Upper lobe of right lung (tissue), 1 donor: ENCODE measurements around the gene SECISBP2. TPM values are rescaled to one million over a fixed set of nuclear protein-coding genes. Genes with fewer than 3 reads are reported as not detected.

Experiments
- ATAC-seq: fragments of 200-7000 bp; cut with Tn5 transposase; one replicate; pipeline ENCODE4 v1.9.1; 2020; ENCODE audit warnings: mild to moderate bottlenecking, moderate library complexity
- DNase-seq: peaks from one replicate; pipeline ENCODE4 v3.0.0-alpha.2; 2020
- H3K27ac ChIP-seq: fragments of 200-600 bp; one replicate; pipeline ENCODE4 v1.8.0; 2022
- H3K27me3 ChIP-seq: fragments of 200-600 bp; one replicate; pipeline ENCODE4 v1.8.0; 2022; ENCODE audit warnings: mild to moderate bottlenecking
- H3K36me3 ChIP-seq: fragments of 200-600 bp; one replicate; pipeline ENCODE4 v1.8.0; 2022
- H3K4me1 ChIP-seq: fragments of 200-600 bp; one replicate; pipeline ENCODE4 v1.8.0; 2022
- H3K4me3 ChIP-seq: fragments of 200-600 bp; one replicate; pipeline ENCODE4 v1.8.0; 2022; ENCODE audit warnings: mild to moderate bottlenecking
- H3K9me3 ChIP-seq: fragments of 200-600 bp; one replicate; pipeline ENCODE4 v1.8.0; 2022
- CTCF ChIP-seq: fragments of 200-600 bp; IDR thresholded peaks from one replicate; pipeline ENCODE4 v1.8.0; 2022; ENCODE audit warnings: antibody characterized with exemption
- intact Hi-C: fragments of 100-400 bp; cut with DNase I; formaldehyde crosslinking; loops from one replicate; pipeline ENCODE4 v1.11.0; 2022
- total RNA-seq: library from RNA; stranded (reverse); fragmentation: NEBNext Ultra II Directional; extraction: Animal tissue kit (Norgen Biotek cat#: 25700); gene quantifications from one replicate; pipeline ENCODE4 v1.2.1, GENCODE V29; 2021
- donor health status: DM: no; HTN: yes; CAD: no; lungs with severe emphysema.

Gene SECISBP2
- total RNA-seq, 1 donor from 2014 or later = 58.0 TPM

GRCh38 chr9:89360465-89360864, 42.2 kb downstream of the SECISBP2 start:
- no peak overlapping the region for H3K4me3 ChIP-seq
- no peak overlapping the region for H3K27ac ChIP-seq
- no peaks in the 10 kb centered on the region for H3K9me3 ChIP-seq
- no peak for DNase-seq
- intact Hi-C loops = no loop called here
- H3K4me1 ChIP-seq = peaks cover 16% of the 10 kb centered on the region
- no peak for ATAC-seq
- no peak for TF ChIP-seq CTCF
- no peaks in the 10 kb centered on the region for H3K27me3 ChIP-seq
- H3K36me3 ChIP-seq = peaks cover 72% of the 10 kb centered on the region

DNA sequence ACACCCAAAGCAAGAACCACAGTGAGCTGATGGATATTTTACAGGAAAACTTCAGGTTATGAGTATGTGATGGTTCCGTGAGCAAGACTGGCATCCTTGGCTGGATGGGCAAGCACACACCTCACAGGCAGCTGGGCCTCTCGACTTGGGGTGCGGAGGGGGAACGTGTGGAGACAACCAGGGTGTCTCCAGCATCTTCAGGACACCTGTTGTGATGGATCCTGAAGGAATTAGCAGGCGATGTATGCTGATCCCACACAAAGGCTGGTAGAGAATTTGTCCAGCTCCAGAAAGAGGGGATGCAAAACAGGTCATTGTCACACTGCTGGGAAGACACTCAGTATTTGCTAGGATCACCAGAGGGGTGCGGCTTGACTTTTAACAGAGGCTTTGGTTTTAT, 42.7 kb downstream of the SECISBP2 start:
- Histone ChIP-seq H3K27ac (no peak overlapping the region), H3K4me3 (no peak overlapping the region), H3K27me3 (no peaks in the 10 kb centered on the region), H3K9me3 (no peaks in the 10 kb centered on the region), H3K36me3 (peaks cover 66% of the 10 kb centered on the region), H3K4me1 (peaks cover 16% of the 10 kb centered on the region)
- DNase-seq (no peak), ATAC-seq (no peak)
- intact Hi-C loops = no loop called here
- TF ChIP-seq CTCF = no peak

DNA sequence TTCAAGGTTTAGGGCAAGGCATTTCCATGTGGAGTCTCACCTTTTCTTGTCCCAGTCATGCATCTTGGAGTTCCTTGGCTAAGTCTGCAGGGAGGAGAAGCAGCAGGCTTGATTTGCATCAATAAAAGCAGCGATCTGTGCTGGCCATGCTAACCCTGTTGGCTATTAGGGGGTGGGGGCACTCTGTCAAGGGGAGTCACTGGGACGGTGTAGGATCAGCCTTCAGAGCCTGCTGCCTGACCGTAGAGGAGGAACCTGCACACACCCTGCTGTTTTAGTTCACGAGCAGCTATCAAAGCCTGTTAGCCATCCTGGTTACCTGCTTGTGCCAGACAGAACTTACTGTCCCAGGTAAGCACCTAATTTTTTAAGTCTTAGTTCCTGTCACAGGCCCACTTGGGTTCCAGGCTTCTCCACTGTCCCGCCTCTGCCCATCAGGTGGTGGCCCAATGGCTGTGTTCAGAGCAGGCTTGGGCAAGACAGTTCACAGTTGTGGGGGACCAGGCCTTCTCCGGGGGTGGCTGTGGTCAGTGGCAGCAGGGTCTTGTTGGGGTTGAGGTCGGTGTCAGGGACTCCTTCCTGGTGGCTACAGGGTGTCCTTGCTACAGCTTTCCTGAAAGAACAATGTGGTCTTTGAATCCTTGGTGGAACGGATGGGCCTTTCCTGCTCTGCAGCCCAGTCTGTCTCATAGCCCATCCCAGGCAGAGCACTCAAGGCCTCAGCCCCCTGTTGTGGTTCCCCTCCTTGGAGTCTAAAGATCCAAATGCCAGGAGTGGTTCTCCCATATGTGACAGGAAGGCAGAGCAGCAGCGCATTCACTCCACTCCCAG, 43.7 kb downstream of the SECISBP2 start:
- H3K36me3 ChIP-seq = peaks cover 56% of the 10 kb centered on the region
- no peak for ATAC-seq

DNA sequence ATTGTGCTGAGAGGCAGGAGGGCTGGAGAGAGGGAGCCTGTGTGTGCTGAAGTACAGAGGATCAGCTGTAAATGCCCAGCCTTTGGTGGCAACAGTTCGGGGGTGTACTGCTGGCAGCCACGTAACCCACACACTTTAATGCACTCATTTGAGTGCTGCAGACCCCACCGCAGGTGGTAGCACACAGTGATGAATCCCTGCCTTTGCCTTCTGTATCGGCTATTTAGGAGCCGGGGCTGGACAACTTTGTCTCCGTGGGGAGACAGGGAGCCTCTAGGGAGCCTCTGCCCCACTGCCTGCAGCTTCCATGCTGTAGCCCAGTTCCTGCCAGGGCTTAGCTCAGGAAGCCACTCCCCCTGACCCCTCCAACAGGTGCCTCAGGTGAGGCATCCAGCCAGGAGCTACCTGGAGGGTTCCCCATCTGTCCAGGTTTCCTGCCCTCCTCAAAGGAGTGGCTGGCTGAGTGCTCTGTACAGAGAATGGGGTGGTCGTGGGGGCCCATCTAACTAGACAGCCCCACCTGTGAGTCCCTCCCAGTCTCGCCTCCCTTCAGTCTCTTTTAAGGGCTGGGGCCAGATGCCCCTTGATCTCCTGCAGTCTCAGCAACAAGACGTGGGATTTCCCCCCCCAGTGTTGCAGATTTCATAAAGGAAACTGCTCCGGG, 44.5 kb downstream of the SECISBP2 start:
- Histone ChIP-seq H3K4me1 (peaks cover 16% of the 10 kb centered on the region), H3K27ac (no peak overlapping the region), H3K36me3 (peaks cover 49% of the 10 kb centered on the region), H3K4me3 (no peak overlapping the region), H3K9me3 (no peaks in the 10 kb centered on the region), H3K27me3 (no peaks in the 10 kb centered on the region)
- TF ChIP-seq CTCF = no peak
- ATAC-seq = no peak
- intact Hi-C loops = no loop called here
- DNase-seq = no peak

More for the DNA sequence above, 43.7 kb downstream of the SECISBP2 start:
- Histone ChIP-seq H3K27me3 (no peaks in the 10 kb centered on the region), H3K4me3 (no peak overlapping the region), H3K9me3 (no peaks in the 10 kb centered on the region), H3K4me1 (peaks cover 16% of the 10 kb centered on the region), H3K27ac (no peak overlapping the region)
- intact Hi-C loops = no loop called here
- no peak for TF ChIP-seq CTCF
- no peak for DNase-seq

DNA sequence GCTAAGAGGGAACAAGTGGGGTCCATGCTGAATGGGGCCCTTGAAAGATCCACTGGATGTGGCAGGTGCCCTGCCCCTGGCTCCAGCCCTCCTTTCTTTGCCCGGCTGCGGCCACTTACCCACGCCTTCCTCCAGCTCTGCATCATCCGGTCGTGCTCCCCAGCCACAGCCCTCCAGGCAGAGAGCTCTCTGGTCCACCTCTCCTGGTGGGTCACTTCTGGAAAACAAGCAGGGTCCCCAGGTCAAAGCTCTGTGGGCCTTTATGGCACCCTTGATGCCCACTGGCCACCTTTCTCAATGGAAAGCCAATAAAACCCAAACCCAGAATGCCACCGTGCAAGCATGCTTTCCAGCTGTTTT, 45.0 kb downstream of the SECISBP2 start:
- Histone ChIP-seq H3K4me1 (peaks cover 16% of the 10 kb centered on the region), H3K27ac (no peak overlapping the region), H3K36me3 (peaks cover 44% of the 10 kb centered on the region), H3K27me3 (no peaks in the 10 kb centered on the region), H3K9me3 (no peaks in the 10 kb centered on the region), H3K4me3 (no peak overlapping the region)
- ATAC-seq = no peak
- no peak for DNase-seq
- TF ChIP-seq CTCF = no peak
- intact Hi-C loops = no loop called here
